GF-D8 (cell line): ENCODE data around the gene CHST9.
"Not testable (repeated sequence)": the region's sequence is repeated elsewhere in the genome, so short reads cannot be mapped to it uniquely, and the experiment has no call there.

Source experiments
- DNase-seq: peaks from one replicate; lab custom pipeline; 2025; lab: John Stamatoyannopoulos, UW

CHST9 gene

DNA sequence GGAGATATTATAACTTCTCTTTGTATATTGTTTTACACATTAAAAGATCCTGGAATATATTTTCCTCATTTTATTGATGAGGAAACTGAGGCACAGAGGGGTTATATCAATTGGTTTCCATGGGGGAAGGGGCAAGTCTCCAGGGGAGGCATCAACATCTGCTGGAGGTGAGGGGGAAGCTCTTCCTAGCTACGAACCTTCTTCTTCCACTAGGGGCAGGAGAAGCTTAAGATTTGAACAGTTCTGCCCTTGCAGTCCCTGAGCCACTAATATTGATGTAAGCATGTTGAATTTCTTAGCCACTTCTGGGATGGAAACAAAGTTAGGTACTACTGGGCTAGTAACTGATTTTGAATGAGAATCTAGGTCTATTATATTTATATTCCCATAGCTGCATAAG is 179.5 kb downstream of the CHST9 start:
- no peak for DNase-seq

DNA sequence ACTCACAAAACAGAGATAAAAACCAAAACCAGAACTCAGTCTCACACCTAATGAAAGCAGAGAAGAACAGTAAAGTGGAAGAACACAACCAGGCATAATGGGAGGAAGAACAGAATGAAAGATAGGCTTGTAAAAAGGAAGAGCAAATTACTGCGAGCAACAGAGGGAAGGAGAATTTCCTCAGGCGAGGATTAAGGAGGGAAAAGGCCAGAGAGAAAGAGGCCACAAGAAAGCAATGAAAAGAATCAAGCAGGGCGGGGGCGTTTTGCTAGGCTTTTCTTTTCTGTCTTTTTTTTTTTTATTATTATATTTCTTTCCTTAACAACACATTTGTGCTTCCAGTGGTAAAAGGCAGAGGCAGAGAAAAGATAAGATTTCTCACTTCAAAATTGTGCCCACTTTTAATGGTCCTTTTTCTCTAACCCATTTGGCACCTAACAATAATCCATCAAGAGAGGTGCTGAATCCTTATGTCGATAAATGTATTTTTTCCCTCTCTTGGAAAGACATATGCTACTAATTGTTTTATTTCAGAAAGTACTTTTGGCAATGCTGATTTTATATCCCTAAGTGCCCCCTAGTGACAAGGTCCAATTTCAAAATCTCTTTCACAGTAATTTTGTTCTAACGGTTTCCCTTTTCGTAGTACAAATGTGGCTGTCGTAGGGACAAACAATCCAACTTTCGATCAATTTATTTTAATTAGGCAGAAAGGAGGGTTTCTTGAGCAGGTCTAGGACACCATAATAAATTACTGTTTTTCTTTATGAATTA is 180.9 kb downstream of the CHST9 start:
- no peak for DNase-seq

DNA sequence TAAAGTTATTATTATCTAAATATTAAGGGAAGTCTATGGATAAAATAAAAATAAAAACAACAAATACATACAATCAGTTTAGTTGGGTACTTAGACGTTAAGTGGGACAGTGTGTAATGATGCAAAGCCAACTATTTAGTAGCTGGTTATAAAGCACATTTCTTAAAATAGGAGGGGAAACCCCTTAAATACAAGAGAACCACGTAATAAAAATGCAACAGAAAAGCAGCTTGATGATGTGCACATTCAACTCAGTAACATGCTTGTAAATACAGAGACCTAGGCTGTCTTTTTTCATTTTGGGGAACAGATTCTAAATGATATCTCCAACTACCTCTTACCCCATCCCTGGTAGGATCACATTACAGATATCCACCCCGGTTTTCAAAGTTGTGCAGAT is 185.3 kb downstream of the CHST9 start:
- DNase-seq: no peak

DNA sequence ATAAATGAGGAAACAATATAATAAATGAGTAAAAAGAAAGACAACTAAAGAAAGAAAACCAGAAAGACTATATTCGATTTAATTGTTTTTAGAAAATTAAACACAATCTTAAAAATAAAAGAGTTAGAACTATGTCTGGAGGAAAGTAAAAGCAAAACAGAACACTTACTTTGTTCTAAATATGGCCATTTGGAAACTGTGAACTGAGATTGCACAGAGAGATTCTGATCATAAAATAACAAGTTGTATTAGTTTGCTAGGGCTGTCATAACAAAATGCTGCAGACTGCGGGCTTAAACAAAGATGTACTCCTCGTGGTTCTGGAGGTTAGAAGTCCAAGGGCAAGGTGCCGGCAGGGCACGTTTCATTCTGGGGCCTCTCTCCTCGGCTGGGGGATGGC is 191.5 kb downstream of the CHST9 start:
- DNase-seq: no peak

DNA sequence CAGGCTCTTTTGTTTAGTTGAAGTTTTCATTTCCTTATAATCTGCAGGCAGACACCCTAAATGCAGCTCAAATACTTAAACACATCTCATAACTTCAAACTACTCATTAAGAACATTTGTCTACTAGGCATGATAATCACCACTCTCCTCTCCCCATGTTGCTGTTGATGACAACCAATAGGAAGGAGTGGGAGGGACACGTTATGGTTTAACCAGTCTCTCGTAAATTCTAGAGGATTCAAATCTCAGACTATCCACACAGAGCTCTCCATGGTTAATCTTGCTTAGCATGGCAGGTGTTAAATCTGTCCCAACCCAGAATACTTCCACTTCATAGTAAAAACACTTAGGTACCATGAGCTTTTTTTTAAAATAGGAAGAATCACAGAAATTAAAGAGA is 192.2 kb downstream of the CHST9 start:
- no peak for DNase-seq

DNA sequence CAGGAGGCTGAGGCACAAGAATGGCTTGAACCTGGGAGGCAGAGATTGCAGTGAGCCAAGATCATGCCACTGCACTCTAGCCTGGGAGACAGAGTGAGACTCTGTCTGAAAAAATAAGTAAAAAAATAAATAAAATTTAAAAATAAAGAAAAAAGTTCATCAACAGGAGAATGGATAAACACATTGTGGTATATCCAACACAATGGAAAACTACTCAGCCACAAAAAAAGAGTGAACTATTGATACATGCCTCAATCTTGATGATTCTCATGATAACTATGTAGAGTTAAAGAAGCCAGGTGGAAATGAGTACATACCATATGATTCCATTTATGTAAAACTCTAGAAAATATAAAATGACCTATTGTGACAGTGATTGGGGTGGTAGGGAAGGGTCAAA is 195.3 kb downstream of the CHST9 start:
- DNase-seq: no peak

DNA sequence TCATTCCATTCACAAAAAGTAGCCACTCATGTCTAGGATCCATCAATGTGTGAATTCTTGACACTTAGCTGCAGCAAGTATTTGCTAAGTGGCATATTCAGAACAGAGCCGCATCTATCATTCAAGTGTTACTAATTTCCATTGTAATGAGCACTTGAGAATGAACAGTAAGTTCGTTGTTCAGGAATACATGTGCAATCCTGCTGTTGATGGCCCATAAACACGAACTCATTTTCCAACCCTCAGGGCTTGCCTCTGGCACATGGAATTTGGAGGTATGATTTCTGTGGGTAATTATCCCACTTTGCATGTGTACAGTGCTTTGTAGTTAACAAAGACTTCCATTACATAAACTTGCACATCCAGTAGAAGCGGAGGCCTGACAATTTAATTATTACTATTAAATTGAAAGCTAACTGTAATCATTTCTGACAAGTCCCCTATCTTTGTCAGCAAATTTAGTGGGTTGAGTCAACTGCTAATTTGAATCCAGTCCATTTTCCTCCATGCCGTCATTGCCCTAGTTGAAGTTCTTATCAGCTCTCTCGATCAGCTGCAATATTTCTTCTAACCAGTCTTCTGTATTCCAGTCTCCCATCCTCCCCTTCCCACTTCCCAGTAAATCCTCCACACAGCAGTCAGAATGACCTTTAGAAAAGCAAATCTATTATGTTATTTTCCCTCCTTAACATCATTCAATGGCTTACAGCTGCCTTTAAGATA is 203.6 kb downstream of the CHST9 start:
- no peak for DNase-seq

DNA sequence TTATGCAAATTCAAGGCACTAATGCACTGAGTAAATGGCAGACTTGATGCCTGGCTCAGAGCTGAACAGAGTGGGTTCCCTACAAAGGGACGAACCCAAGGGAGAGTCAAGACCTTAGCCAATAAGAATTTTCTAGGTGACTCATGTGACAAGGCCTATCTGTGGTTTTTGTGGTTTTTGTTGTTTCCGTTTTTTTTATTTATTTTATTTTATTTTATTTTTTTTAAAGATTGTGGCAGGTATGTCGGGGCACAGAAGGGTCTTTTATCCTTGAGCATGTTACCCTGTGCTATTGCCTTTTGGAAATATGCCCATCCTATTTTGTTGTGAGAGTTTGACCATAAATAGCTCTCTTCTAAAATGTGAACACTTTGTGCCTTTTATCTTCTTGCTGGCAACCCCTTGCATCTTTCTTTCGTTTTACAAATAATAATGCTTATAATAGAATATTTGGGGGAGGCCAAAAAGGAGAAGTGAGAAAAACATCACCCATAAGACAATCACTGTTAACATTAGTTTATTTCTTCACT is 206.2 kb downstream of the CHST9 start:
- no peak for DNase-seq

DNA sequence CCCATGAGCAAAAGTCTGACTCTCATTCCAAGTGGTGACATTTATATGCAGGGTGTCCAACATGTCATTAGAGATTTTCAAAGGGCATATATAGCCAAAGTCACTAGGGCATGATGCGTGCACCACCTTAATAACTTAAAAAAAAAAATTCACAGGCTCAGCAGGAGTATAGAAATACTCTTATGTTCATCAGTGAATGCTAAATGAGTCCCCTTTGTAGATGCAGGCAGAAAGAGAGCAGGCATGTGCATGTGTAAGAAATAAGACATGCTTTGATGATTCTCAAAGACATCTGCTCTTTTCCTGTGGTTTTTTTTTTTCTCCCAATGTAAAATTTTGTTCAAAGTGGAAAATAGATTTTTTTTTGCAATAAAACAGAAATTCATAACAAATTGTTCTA is 207.3 kb downstream of the CHST9 start:
- no peak for DNase-seq

DNA sequence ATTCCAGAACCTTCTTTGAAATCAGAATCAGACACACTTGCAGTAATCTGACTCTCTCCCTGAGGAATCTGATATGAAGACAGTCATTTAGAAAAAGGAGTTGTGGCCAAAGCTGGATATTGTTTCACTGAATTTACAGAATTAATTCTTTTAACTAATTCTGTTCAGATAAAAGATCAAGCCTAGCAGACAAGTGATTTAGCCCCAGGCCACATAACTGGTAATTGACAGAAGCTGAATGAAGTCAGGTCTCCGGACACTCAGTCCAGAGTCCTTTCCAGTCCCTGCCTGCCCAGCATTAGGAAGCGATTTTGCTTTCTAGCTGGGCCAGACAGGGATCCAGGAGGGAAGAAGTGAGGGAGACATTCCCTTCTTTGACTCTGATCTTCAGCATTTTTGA is 208.9 kb downstream of the CHST9 start:
- DNase-seq: no peak

DNA sequence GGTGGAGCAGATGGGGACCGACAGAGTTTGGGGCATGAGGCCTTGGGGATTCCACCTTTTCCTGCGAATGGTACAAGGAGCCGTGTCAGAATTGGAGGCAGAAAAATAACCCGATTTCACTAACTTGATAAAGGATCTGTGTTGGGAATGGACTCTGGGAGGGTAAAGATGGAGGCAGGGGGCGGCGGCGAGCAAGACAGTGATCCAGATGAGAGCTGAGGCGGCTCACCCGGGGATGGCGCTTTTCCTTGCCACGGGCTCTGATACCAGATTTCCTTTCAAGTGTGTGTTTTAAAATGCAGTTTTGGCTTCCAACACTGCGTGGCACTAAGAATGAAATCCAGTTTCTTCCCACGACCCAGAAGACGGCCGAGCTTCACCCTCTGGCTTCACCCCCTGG is 212.6 kb downstream of the CHST9 start:
- DNase-seq: not testable (repeated sequence)

DNA sequence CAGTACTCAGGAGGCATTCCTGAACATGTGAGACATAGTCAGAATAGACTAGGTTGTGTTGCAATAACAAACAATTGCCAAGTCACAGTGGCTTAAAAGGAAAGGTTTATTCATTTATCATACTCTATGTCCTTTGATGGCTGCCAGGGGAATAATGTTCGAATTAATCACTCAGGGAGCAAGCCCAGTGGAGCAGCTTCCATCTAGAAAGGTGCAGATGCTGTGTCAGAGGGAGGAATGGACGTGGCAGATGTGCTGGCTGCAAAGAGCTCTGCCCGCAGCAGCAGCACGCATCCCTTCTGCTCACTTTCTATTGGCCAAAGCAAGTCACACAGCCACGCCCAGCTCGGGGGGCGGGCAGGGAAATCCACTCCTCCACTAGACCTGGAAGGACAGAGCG is 213.7 kb downstream of the CHST9 start:
- DNase-seq: no peak

DNA sequence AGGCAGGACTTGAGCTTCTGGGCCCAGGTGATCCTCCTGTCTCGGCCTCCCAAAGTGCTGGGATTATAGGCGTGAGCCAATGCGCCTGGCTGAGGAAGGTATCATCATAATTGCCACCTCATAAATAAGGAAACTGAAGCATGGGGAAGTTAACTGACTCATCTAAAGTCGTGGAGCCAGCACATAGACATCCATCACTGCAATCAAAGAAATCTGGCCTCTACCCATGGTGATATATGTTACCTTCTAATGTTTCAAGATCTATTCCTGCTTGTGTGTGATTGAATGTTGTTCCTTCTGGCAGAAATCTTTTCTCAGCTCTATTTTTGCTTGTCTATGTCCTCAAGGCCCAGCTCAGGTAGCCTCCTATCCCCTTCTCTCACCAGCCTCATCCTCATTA is 214.5 kb downstream of the CHST9 start:
- no peak for DNase-seq

DNA sequence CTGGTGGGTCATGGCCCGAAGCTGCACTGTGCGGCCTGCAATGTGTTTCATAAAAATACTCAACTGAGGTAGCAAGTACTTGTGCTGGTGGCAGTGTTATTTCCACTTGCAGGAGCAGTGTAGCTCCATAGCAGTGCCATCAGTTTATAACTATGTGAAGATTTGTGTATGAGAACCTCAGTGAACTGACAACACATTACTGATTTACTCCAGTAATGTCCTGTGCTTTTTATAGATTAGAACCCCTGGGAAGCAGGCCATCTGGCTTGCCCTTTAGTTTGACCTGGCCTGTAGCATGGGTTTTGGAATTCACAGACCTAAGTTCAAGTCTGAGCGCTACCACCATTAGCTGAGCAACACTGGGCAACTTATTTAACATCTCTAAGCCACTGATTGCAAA is 219.9 kb downstream of the CHST9 start:
- no peak for DNase-seq

DNA sequence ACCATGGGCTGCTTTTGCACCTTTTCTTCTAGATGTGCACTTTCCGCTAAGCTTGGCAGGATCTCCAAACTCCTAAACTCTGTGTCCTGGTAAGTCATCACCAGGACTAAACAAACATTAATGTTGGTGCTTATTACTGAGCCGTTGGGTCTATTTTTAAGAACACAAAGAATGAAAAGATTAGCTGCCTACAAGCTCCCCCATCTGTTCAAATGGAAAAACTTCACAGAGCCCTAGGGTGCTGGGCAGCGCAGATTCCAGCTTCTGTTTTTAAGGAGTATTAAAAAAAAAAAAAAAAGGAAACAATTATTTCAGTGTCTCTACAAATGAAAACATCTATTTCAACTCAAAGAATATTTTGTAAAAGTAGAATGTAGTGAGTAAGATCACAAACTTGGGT is 221.8 kb downstream of the CHST9 start:
- DNase-seq: no peak

DNA sequence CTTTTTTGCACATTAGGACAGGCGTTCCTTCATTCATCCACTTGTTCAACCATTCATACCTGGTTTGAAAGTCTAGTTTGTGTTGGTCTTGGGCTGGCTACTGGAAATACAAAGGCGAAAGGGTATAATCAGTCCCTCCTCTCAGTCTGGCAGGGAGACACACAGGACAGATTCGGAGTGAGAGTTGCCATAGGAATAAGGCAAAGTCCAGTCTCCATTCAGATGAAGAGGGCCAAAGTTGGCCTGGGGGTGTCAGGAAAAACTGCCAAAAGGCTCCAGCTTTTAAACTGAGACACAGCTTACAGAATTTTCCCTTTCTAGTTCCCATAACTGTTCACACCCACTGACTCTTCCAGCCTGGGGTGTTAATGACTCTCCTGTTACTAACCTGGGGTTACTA is 223.3 kb downstream of the CHST9 start:
- no peak for DNase-seq

DNA sequence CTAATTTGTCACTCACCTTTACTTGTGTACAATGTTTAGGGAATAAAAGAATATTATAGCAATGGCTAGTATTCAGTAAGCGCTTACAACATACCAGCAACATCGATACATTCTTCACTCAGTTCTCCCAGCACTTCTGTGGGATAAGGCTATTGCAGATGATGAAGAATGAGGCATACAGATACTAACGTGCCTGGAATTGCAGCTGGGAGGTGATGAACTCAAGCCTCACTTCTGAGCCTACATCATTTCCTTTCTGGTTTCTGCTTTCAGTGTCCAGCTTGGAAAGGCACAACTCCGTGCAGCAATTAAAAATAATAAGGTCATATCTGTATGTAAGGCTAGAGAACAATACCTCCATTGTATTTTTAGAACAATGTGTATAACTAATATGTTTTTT is 224.2 kb downstream of the CHST9 start:
- DNase-seq: no peak

DNA sequence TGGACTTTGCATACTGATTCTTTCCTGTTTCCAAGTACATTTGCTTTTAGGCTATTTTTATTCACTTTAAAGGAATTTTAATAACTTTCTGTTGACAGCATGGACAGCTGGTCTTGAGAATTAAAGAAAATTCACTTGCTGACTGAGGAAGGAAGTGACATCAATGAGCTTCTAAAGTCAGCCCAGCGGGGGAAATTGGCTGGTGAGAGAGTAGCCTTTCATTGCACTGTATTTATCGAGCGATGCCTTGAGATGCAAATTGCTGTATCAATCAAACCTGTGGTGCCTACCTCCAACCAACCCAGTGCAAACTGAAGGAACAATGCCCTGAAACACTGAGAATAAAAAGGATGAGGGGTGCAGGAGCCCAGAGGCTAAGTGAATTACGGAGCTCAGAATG is 228.2 kb downstream of the CHST9 start:
- no peak for DNase-seq

DNA sequence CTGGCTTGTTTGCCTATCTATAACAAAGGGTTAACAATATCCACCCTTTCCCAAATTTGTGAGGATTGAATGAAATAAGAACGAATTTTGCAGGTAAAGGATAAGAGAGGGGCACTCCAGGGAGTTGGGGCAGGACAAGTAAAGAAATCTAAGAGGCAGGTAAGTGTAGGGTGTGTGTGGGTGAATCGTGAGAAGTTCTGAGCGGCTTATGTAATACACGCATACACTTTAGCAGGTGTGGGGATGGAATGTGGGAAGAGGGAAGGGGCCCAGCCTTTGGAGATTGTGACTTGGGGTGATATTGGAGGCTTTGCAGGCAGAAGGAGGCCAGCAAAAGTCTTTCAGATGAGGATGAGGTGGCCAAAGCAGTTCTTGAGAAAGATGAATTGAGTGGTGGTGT is 236.4 kb downstream of the CHST9 start:
- DNase-seq: no peak

DNA sequence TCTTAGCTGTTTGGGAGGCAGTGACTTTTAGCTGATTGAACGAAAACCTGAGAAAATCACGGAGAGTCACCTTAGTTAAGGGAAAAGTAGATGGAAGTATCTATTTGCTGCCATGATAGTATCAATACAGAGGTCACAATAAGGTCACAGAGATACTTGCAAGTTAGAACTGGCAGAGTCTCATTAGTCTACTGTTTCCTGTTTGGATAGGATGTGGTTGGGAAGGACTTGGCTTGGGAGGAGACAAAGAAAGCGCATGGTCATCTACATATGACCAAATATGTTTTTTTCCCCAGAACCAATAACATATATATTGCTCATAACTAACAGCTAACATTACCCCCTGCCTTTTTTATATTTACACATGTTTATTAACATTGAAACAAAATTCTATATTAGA is 241.2 kb downstream of the CHST9 start:
- DNase-seq: no peak

DNA sequence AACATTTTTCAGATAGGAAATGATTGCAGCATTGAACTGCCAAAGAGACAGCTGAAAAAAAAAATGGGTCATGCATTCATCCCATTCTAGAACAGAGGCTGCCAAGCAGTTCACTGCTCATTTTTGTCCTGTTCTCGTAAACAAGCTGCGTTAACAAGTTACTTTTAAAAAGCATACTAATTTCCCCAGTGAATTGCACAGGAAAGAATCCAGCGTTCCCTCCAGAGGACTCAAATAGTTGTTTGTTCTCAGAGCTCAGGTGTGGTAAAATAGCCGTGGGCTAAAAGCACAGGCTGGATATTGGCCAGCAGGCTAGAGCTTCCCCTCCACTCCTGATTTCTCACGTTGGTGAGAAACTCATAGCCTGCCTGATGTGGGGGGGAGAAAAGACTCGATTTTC is 243.5 kb downstream of the CHST9 start:
- no peak for DNase-seq

DNA sequence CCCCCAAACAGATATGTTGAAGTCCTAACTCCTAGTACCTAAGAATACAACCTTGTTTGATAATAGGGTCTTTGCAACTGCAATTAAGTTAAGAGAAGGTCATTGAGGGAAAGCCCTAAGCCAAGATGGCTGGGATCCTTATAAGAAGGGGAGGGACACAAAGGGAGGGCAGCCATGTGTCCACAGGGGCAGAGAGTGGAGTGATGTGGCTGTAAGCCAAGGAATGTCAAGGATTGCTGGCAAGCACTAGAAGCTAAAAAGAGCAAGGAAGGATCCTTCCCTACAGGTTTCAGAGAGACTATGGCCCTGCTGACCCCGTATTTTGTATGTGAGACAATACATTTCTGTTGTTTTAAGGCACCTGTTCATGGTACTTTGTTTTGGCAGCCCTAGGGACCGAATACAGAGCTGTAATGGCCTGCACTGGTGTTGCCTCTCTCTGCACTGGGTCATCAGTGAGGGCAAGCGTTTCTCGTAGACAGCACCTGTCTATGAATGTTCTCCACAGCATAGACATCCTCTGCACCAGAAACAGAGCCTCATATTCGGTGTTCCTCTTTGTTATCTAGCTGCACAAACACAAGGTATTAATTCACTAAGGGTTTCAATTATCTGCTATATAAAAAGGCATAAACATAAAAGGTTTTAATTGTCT is 244.2 kb downstream of the CHST9 start:
- no peak for DNase-seq

DNA sequence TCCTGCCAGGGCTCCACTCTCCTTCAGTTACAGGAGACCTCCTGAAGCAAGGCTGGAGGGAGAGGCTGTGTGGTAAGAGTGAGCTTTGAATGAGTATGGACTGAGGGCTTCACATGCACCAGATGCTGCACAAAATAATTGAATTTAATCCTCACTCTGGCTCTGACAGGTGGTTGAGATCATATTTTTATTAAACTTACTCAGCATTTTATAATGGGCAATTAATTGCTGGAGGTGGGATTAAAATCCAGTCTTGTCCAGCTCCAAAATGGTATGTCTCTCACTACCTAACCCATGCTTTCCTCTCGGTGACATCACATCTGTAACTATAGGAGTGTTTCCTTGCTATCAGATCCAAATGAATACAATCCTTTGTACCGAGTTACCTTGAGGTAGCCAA is 253.4 kb downstream of the CHST9 start:
- DNase-seq: no peak
